Adipocyte (in vitro differentiated cells): ENCODE data around the gene CLEC2L.
A peak's percentile ranks its signal among the peaks of the same experiment; 100 is the strongest.

Source experiments
- DNase-seq: peaks from one replicate; pipeline ENCODE4 v3.0.0-alpha.2; 2015; ENCODE audit warnings: low read depth
- H3K27me3 ChIP-seq: replicated peaks from 2 replicates; pipeline ENCODE4 v1.7.0; 2013; ENCODE audit warnings: mild to moderate bottlenecking, low read length, moderate library complexity; ENCODE audit not compliant: control insufficient read depth, insufficient read depth
- H3K36me3 ChIP-seq: 2 replicates; pipeline ENCODE4 v1.7.0; 2013; ENCODE audit warnings: low read length, mild to moderate bottlenecking, moderate library complexity; ENCODE audit not compliant: control insufficient read depth, insufficient read depth, severe bottlenecking
- H3K4me1 ChIP-seq: 2 replicates; pipeline ENCODE4 v1.7.0; 2013; ENCODE audit warnings: mild to moderate bottlenecking, low read length, moderate library complexity; ENCODE audit not compliant: control insufficient read depth, insufficient read depth
- H3K4me3 ChIP-seq: 2 replicates; pipeline ENCODE4 v1.7.0; 2013; ENCODE audit warnings: mild to moderate bottlenecking, low read length, moderate library complexity
- H3K9ac ChIP-seq: 2 replicates; pipeline ENCODE4 v1.7.0; 2013; ENCODE audit warnings: mild to moderate bottlenecking, low read length, moderate library complexity
- H3K9me3 ChIP-seq: 2 replicates; pipeline ENCODE4 v1.7.0; 2013; ENCODE audit warnings: mild to moderate bottlenecking, low read length, moderate library complexity; ENCODE audit not compliant: control insufficient read depth

Gene CLEC2L

GRCh38 chr7:139560199-139560598 is 36.7 kb downstream of the CLEC2L start:
- no peaks in the 10 kb centered on the region for H3K27me3 ChIP-seq
- H3K4me3 ChIP-seq: no peak overlapping the region
- H3K4me1 ChIP-seq: peaks cover 9% of the 10 kb centered on the region
- H3K36me3 ChIP-seq: peaks cover 5% of the 10 kb centered on the region
- no peak overlapping the region for H3K9ac ChIP-seq
- H3K9me3 ChIP-seq: no peaks in the 10 kb centered on the region
- no peak for DNase-seq

GRCh38 chr7:139560678-139561077 is 37.2 kb downstream of the CLEC2L start:
- peaks cover 5% of the 10 kb centered on the region for H3K36me3 ChIP-seq
- no peaks in the 10 kb centered on the region for H3K9me3 ChIP-seq
- H3K4me3 ChIP-seq: no peak overlapping the region
- H3K27me3 ChIP-seq: no peaks in the 10 kb centered on the region
- peaks cover 12% of the 10 kb centered on the region for H3K4me1 ChIP-seq
- H3K9ac ChIP-seq: no peak overlapping the region
- DNase-seq: no peak

- no peak for DNase-seq
- H3K9me3 ChIP-seq: no peaks in the 10 kb centered on the region
- no peaks in the 10 kb centered on the region for H3K27me3 ChIP-seq
- peaks cover 18% of the 10 kb centered on the region for H3K4me1 ChIP-seq
- H3K36me3 ChIP-seq: peaks cover 8% of the 10 kb centered on the region
- no peak overlapping the region for H3K9ac ChIP-seq
- no peak overlapping the region for H3K4me3 ChIP-seq
These were observed 39.0 kb downstream of the CLEC2L start for GRCh38 chr7:139562491-139562890.

GRCh38 chr7:139562961-139563565 is 39.6 kb downstream of the CLEC2L start:
- no peak overlapping the region for H3K9ac ChIP-seq
- no peak overlapping the region for H3K4me3 ChIP-seq
- H3K9me3 ChIP-seq: no peaks in the 10 kb centered on the region
- no peak for DNase-seq
- peaks cover 8% of the 10 kb centered on the region for H3K36me3 ChIP-seq
- H3K4me1 ChIP-seq: peaks cover 18% of the 10 kb centered on the region
- no peaks in the 10 kb centered on the region for H3K27me3 ChIP-seq

- H3K9ac ChIP-seq: no peak overlapping the region
- DNase-seq: no peak
- no peaks in the 10 kb centered on the region for H3K27me3 ChIP-seq
- no peaks in the 10 kb centered on the region for H3K9me3 ChIP-seq
- peaks cover 18% of the 10 kb centered on the region for H3K4me1 ChIP-seq
- H3K4me3 ChIP-seq: no peak overlapping the region
- H3K36me3 ChIP-seq: peaks cover 14% of the 10 kb centered on the region
These were observed 40.4 kb downstream of the CLEC2L start for GRCh38 chr7:139563856-139564255.

GRCh38 chr7:139566075-139566474 is 42.6 kb downstream of the CLEC2L start:
- Histone ChIP-seq H3K9ac (no peak overlapping the region), H3K27me3 (no peaks in the 10 kb centered on the region), H3K4me1 (peaks cover 18% of the 10 kb centered on the region), H3K4me3 (no peak overlapping the region), H3K9me3 (no peaks in the 10 kb centered on the region), H3K36me3 (peaks cover 31% of the 10 kb centered on the region)
- DNase-seq: no peak

- Histone ChIP-seq H3K27me3 (no peaks in the 10 kb centered on the region), H3K9ac (no peak overlapping the region), H3K4me3 (no peak overlapping the region), H3K4me1 (peaks cover 18% of the 10 kb centered on the region), H3K36me3 (peaks cover 38% of the 10 kb centered on the region), H3K9me3 (no peaks in the 10 kb centered on the region)
- no peak for DNase-seq
These were observed 43.5 kb downstream of the CLEC2L start for GRCh38 chr7:139566736-139567646.

GRCh38 chr7:139567647-139568345 is 44.3 kb downstream of the CLEC2L start:
- no peaks in the 10 kb centered on the region for H3K27me3 ChIP-seq
- H3K4me3 ChIP-seq: no peak overlapping the region
- no peak overlapping the region for H3K9ac ChIP-seq
- no peak for DNase-seq
- H3K9me3 ChIP-seq: no peaks in the 10 kb centered on the region
- H3K36me3 ChIP-seq: peaks cover 43% of the 10 kb centered on the region
- H3K4me1 ChIP-seq: peaks cover 18% of the 10 kb centered on the region

GRCh38 chr7:139568346-139568675 is 44.8 kb downstream of the CLEC2L start:
- Histone ChIP-seq H3K36me3 (peaks cover 48% of the 10 kb centered on the region), H3K9me3 (no peaks in the 10 kb centered on the region)
- no peak for DNase-seq

GRCh38 chr7:139568813-139569490 is 45.5 kb downstream of the CLEC2L start:
- Histone ChIP-seq H3K4me3 (no peak overlapping the region), H3K27me3 (no peaks in the 10 kb centered on the region), H3K9ac (no peak overlapping the region), H3K36me3 (peaks cover 55% of the 10 kb centered on the region), H3K9me3 (no peaks in the 10 kb centered on the region), H3K4me1 (peaks cover 18% of the 10 kb centered on the region)
- DNase-seq: no peak

More at GRCh38 chr7:139568346-139568675, 44.8 kb downstream of the CLEC2L start:
- peaks cover 18% of the 10 kb centered on the region for H3K4me1 ChIP-seq
- no peak overlapping the region for H3K4me3 ChIP-seq
- no peak overlapping the region for H3K9ac ChIP-seq
- no peaks in the 10 kb centered on the region for H3K27me3 ChIP-seq

- DNase-seq: peak; percentile 6
- Histone ChIP-seq H3K4me1 (peaks cover 10% of the 10 kb centered on the region), H3K27me3 (no peaks in the 10 kb centered on the region), H3K9ac (no peak overlapping the region), H3K9me3 (no peaks in the 10 kb centered on the region), H3K36me3 (peaks cover 62% of the 10 kb centered on the region), H3K4me3 (no peak overlapping the region)
These were observed 46.6 kb downstream of the CLEC2L start for GRCh38 chr7:139570119-139570518.
